ENCODE data around the gene GPR132. TPM values are rescaled to one million over a fixed set of nuclear protein-coding genes. Genes with fewer than 3 reads are reported as not detected.

GPR132 gene
- total and polyA plus RNA-seq, 2 experiments from 2014 or later: 0.14 TPM; not detected in 1

- H3K4me2 ChIP-seq: no peak overlapping the region
- Mint-ChIP-seq H3K27ac (no peak overlapping the region), H3K9me3 (no peaks in the 10 kb centered on the region), H3K4me3 (no peak overlapping the region; the same call in 2 of the 3 replicates), H3K36me3 (ENCODE audit: low read depth) (no peaks in the 10 kb centered on the region; the same call in 2 of the 3 replicates), H3K27me3 (ENCODE audit: insufficient read depth, low read depth, poor library complexity) (peaks cover 18% of the 10 kb centered on the region), H3K4me1 (peaks cover 14% of the 10 kb centered on the region; the same call in 2 of the 3 replicates)
- no peaks in the 10 kb centered on the region for H3F3A ChIP-seq (replicated peaks; ENCODE audit: low read depth)
- H3K27me3 ChIP-seq (ENCODE audit: insufficient read depth): no peaks in the 10 kb centered on the region
- no peaks in the 10 kb centered on the region for H3K9me2 ChIP-seq (ENCODE audit: insufficient read depth)
- no peaks in the 10 kb centered on the region for H3K36me3 ChIP-seq (ENCODE audit: insufficient read depth)
- H3K27ac ChIP-seq (ENCODE audit: low read depth): no peak overlapping the region
- TF ChIP-seq EZH2 (IDR thresholded peaks at IDR 0.05; ENCODE audit: low read depth, unreplicated experiment): no peak
- TF ChIP-seq ZNF114 (CRISPR knock-in tag; IDR thresholded peaks at IDR 0.05): no peak
- no peak for TF ChIP-seq EZH2phosphoT487 (IDR thresholded peaks at IDR 0.05; ENCODE audit: unreplicated experiment)
- no peak for TF ChIP-seq NANOG (IDR thresholded peaks at IDR 0.05; ENCODE audit: borderline replicate concordance)
- no peak for TF ChIP-seq POLR2AphosphoS5 (IDR thresholded peaks at IDR 0.05; ENCODE audit: low read depth)
- no peak for TF ChIP-seq STAT1 (IDR thresholded peaks at IDR 0.05; ENCODE audit: unreplicated experiment)
- TF ChIP-seq, protein P1, sequence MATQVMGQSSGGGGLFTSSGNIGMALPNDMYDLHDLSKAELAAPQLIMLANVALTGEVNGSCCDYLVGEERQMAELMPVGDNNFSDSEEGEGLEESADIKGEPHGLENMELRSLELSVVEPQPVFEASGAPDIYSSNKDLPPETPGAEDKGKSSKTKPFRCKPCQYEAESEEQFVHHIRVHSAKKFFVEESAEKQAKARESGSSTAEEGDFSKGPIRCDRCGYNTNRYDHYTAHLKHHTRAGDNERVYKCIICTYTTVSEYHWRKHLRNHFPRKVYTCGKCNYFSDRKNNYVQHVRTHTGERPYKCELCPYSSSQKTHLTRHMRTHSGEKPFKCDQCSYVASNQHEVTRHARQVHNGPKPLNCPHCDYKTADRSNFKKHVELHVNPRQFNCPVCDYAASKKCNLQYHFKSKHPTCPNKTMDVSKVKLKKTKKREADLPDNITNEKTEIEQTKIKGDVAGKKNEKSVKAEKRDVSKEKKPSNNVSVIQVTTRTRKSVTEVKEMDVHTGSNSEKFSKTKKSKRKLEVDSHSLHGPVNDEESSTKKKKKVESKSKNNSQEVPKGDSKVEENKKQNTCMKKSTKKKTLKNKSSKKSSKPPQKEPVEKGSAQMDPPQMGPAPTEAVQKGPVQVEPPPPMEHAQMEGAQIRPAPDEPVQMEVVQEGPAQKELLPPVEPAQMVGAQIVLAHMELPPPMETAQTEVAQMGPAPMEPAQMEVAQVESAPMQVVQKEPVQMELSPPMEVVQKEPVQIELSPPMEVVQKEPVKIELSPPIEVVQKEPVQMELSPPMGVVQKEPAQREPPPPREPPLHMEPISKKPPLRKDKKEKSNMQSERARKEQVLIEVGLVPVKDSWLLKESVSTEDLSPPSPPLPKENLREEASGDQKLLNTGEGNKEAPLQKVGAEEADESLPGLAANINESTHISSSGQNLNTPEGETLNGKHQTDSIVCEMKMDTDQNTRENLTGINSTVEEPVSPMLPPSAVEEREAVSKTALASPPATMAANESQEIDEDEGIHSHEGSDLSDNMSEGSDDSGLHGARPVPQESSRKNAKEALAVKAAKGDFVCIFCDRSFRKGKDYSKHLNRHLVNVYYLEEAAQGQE (IDR thresholded peaks at IDR 0.05; ENCODE audit: unreplicated experiment): no peak
- no peak for TF ChIP-seq CREB1 (CRISPR knock-in tag; IDR thresholded peaks at IDR 0.05; ENCODE audit: low read depth)
- TF ChIP-seq JUNB (IDR thresholded peaks at IDR 0.05; ENCODE audit: unreplicated experiment): no peak
- no peak for TF ChIP-seq ZNF462 (CRISPR knock-in tag; IDR thresholded peaks at IDR 0.05)
- no peak for TF ChIP-seq ZNF331 (CRISPR knock-in tag; IDR thresholded peaks at IDR 0.05; ENCODE audit: low read depth)
- TF ChIP-seq, protein P2, sequence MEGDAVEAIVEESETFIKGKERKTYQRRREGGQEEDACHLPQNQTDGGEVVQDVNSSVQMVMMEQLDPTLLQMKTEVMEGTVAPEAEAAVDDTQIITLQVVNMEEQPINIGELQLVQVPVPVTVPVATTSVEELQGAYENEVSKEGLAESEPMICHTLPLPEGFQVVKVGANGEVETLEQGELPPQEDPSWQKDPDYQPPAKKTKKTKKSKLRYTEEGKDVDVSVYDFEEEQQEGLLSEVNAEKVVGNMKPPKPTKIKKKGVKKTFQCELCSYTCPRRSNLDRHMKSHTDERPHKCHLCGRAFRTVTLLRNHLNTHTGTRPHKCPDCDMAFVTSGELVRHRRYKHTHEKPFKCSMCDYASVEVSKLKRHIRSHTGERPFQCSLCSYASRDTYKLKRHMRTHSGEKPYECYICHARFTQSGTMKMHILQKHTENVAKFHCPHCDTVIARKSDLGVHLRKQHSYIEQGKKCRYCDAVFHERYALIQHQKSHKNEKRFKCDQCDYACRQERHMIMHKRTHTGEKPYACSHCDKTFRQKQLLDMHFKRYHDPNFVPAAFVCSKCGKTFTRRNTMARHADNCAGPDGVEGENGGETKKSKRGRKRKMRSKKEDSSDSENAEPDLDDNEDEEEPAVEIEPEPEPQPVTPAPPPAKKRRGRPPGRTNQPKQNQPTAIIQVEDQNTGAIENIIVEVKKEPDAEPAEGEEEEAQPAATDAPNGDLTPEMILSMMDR (conservative IDR thresholded peaks at IDR 0.05; ENCODE audit: low read depth in 2 of 2): no peak
- TF ChIP-seq, protein P3, sequence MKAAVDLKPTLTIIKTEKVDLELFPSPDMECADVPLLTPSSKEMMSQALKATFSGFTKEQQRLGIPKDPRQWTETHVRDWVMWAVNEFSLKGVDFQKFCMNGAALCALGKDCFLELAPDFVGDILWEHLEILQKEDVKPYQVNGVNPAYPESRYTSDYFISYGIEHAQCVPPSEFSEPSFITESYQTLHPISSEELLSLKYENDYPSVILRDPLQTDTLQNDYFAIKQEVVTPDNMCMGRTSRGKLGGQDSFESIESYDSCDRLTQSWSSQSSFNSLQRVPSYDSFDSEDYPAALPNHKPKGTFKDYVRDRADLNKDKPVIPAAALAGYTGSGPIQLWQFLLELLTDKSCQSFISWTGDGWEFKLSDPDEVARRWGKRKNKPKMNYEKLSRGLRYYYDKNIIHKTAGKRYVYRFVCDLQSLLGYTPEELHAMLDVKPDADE (IDR thresholded peaks at IDR 0.05): no peak
- ATAC-seq (no peak), DNase-seq (ENCODE audit: low spot score) (no peak)
- no peaks in the 10 kb centered on the region for H4K20me1 ChIP-seq (replicated peaks; ENCODE audit: insufficient read depth)
- no peaks in the 10 kb centered on the region for H3K79me2 ChIP-seq (replicated peaks; ENCODE audit: insufficient read depth)
- no peak overlapping the region for H2AFZ ChIP-seq
- no peak overlapping the region for H3K4me3 ChIP-seq
- H3K4me1 ChIP-seq (ENCODE audit: insufficient read depth): no peaks in the 10 kb centered on the region; the same call in 1 of the 2 replicates
Measured at GRCh38 chr14:105062048-105062433, 3.2 kb downstream of the GPR132 start.
